ENCODE results near the gene KICS2.

DNA sequence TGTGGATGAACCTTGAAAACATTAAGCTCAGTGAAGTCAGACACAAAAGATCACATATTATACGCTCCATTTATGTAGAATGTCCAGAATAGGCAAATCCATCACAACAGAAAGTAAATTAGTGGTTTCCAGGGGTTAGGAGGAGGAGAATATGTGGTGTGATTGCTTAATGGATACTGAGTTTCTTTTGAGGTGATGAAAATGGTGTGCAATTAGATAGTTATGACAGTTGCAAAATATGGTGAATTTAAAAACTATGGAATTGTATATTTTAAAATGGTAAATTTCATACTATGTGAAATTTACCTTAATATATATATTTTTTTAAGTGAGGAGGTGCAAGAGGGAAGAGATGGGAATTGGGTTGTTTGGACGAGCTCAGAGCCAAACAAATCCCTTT is 46.3 kb upstream of the KICS2 start:
- no peak for TF ChIP-seq POLR2AphosphoS5 (IDR thresholded peaks at IDR 0.05)
- TF ChIP-seq, protein P1, sequence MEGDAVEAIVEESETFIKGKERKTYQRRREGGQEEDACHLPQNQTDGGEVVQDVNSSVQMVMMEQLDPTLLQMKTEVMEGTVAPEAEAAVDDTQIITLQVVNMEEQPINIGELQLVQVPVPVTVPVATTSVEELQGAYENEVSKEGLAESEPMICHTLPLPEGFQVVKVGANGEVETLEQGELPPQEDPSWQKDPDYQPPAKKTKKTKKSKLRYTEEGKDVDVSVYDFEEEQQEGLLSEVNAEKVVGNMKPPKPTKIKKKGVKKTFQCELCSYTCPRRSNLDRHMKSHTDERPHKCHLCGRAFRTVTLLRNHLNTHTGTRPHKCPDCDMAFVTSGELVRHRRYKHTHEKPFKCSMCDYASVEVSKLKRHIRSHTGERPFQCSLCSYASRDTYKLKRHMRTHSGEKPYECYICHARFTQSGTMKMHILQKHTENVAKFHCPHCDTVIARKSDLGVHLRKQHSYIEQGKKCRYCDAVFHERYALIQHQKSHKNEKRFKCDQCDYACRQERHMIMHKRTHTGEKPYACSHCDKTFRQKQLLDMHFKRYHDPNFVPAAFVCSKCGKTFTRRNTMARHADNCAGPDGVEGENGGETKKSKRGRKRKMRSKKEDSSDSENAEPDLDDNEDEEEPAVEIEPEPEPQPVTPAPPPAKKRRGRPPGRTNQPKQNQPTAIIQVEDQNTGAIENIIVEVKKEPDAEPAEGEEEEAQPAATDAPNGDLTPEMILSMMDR (IDR thresholded peaks at IDR 0.05 in 8 of 11, conservative IDR thresholded peaks at IDR 0.05 in 3 of 11): no peak

Measured in spleen (tissue), 7 donors.